ENCODE results near the gene APOA4.

APOA4 gene

GRCh38 chr11:116830184-116830912 lies 7.2 kb upstream of the APOA4 start:
- DNase-seq (ENCODE audit: low spot score), result no peak

GRCh38 chr11:116829525-116830183 lies 6.5 kb upstream of the APOA4 start, which contains the start of gene APOC3:
TSS of gene APOC3 (plus strand) at chr11:116829907. CDS start at chr11:116830583, 676 bp downstream.
- no peak for DNase-seq (ENCODE audit: low spot score)

GRCh38 chr11:116828632-116829524 lies 5.8 kb upstream of the APOA4 start:
- DNase-seq (ENCODE audit: low spot score), result no peak

GRCh38 chr11:116827461-116827860 lies 4.4 kb upstream of the APOA4 start:
- no peak for DNase-seq (ENCODE audit: low spot score)

GRCh38 chr11:116826751-116827431 lies 3.8 kb upstream of the APOA4 start:
- no peak for DNase-seq (ENCODE audit: low spot score)

GRCh38 chr11:116825854-116826750 lies 3.0 kb upstream of the APOA4 start:
- DNase-seq (ENCODE audit: low spot score), result no peak

DNA sequence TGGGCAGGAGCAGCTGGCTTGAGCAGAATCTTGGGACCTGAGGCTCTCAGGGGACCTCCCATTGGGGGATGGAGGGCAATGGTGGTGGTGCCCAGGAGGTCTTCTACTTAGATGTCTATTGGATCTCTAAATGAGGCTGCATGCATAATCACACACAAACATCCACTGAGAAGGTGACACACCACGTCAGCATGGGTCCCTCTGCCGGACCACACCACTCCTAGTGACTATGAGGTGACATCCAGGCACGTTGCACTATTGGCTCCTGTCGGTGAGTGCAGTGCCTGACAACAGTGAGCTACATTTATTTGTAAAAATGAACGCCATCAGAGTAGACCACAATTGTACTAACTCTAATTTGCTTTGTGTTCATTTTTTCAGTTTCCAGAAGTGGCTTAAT lies 2.3 kb upstream of the APOA4 start:
- no peak for DNase-seq (ENCODE audit: low spot score)

DNA sequence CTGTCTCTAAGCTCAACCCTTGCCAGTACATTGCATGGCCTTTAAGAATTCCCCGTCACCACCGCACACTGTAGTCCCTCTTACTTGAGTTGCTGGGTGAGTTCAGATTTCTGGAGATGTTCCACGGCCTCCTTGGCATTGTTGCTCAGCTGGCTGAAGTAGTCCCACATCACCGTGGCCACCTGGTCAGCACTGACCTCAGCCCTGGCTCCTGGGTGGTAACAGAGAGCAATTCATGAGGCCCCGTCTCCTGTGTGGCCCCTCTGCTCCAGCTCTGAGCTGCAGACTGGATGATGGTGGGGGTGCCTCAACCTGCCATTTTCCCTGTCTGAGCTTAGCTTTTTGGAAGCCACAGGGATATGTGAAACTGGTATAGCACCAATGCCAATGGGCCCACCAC lies 529 bp downstream of the APOA4 start:
- DNase-seq (ENCODE audit: low spot score), result no peak

DNA sequence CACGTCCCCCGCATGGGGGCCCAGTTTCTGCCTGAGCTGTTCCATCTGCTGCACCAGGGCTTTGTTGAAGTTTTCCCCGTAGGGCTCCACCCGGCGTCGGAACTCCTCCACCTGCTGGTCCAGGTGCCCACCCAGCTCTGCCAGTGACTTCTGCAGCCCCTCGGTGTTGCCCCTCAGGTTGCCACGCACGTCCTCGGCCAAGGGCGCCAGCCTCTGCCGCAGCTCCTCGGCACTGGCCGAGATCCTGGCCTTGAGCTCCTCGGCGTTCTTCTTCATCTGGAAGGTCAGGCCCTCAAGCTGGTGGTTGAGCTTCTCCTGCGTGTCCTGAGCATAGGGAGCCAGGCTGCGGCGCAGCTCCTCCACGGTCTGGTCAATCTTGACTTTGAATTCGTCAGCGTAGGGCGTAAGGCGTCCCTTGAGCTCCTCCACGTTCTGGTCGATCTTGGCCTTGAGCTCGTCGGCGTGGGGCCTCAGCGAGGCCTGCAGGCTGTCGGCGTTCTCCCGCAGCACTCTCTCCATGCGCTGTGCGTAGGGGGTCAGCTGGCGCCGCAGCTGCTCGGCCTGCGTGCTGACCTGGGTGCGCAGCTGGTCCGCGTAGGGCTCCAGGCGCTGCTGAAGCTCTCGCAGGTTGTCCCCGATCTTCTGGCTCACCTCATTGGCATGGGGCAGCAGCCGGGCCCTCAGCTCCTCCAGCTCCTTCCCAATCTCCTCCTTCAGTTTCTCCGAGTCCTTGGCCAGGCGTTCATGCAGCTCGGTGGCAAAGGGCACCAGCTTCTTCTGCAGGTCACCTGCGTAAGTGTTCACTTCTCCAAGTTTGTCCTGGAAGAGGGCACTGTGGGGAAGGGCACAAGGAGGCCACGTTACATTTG lies 1.8 kb downstream of the APOA4 start:
- DNase-seq (ENCODE audit: low spot score), result no peak

- DNase-seq (ENCODE audit: low spot score), result no peak
Observed at GRCh38 chr11:116819049-116819448, 4.1 kb downstream of the APOA4 start.

- DNase-seq (ENCODE audit: low spot score), result no peak
Observed at GRCh38 chr11:116814502-116814901, 8.6 kb downstream of the APOA4 start.

- no peak for DNase-seq (ENCODE audit: low spot score)
Observed at GRCh38 chr11:116813781-116814471, 9.2 kb downstream of the APOA4 start.

- no peak for DNase-seq (ENCODE audit: low spot score)
Observed at GRCh38 chr11:116813170-116813569, 9.9 kb downstream of the APOA4 start.

GRCh38 chr11:116812109-116812508 lies 11.0 kb downstream of the APOA4 start:
- DNase-seq (ENCODE audit: low spot score), result no peak

DNA sequence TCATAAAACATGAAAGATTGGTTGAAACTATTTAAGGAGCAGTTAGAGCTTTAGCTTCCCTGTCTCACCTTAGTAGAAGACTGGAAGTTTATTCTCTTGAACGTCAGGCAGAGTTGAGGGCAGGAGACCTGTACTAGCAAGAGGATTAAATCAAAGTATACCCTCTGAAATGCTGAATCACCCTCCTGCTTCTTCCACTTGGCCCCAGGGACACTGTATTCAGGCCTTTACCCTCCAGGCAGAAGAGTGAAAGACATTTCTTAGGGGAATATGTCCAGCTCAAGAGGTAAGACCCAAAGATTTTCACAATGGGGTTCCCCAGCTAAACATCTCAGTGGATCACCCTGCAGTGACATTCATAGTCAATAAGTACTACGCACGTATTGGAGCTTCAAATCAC lies 11.9 kb downstream of the APOA4 start:
- DNase-seq (ENCODE audit: low spot score), result no peak

DNA sequence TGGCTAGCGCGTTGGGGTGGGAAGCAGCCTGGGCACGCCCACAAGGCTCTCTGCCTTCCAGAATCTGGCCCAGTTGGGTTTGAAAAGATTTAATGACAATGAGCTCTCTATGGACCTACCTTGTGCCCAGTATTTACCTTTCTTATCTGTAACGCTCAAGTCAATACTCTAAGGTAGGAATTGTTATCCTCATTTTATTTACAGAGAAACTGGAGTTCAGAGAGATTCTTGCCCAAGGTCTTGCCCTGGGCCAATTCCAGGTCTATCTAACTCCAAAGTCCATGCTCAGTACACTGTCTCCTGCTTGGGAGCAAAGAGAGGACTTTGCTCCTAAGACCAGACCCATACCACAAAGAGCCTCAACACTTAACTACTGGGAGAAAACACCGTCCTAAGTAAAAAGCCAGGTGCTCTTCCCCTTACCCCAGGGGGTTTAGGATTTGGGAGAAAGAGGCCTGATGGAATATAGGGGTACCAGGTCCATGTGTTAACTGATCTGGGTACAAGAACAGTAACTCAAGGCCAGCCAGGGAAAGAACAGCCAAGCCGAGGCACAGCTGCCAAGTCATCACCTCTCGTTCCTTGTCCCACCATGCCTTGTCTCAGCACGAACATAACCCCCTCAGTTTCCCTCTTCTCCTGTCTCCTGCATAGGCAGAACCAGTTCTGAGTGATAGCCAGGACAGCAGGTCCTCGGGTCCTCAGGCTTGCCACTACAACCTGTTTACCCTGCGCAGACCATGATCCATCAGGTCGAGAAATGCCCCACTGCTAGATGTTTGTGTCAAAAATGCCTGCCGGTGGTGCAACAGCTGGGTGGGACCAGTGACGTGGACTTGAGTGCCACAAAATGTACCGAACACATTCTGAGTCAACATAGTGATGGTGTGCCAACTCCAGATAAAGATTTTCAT lies 14.6 kb downstream of the APOA4 start:
- DNase-seq (ENCODE audit: low spot score), result no peak

DNA sequence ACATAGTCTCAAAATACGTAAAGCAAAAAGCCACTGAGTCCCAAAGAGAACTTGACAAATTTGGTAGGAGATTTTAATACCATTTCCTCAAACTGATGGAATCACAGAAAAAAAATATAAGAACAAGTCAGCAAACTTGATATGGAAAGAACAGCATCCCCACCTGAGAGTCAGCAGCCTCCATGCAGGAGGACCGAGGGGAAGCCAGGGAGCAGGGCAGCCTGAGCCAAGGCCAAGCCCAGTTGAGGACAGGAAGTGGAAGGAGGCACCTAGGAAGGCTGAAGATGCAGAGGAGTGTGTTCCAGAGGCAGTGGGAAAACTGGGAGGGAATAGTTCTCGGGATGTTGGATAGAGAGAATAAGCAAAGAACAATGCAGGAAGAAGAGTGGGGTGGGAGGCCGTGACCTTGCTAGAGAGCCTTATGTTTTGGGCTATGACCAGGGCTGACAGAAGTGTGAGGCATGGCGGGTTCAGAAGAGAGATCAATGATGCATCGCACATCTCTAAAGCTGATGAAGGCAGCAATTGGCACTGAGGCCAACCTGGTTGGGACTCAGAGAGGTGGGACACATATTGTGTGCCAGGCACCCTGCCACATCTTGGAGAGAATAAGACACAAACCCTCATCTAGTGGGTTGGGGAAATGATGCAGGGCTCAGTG lies 15.4 kb downstream of the APOA4 start:
- DNase-seq (ENCODE audit: low spot score), result no peak

GRCh38 chr11:116804001-116804400 lies 19.1 kb downstream of the APOA4 start:
- DNase-seq (ENCODE audit: low spot score), result no peak
